ENCODE results near the gene EML4.

EML4 gene

GRCh38 chr2:42191285-42192009, 22.3 kb downstream of the EML4 start:
- Histone ChIP-seq H3K4me3 (ENCODE audit: control insufficient read depth in 1 of 7, extremely low read depth in 1 of 7, insufficient read depth in 4 of 7, low read depth in 2 of 7, low read length in 6 of 7) (no peak overlapping the region), H3K36me3 (ENCODE audit: control insufficient read depth in 4 of 4, insufficient read depth in 4 of 4, low read length in 3 of 4) (no peaks in the 10 kb centered on the region), H3K27me3 (replicated peaks in 2 of 5; ENCODE audit: control insufficient read depth in 4 of 5, insufficient read depth in 5 of 5, low read length in 4 of 5) (no peaks in the 10 kb centered on the region), H3K9me3 (ENCODE audit: control extremely low read depth in 1 of 5, control insufficient read depth in 4 of 5, insufficient read depth in 2 of 5, low read depth in 1 of 5, low read length in 4 of 5) (no peaks in the 10 kb centered on the region), H3K4me1 (ENCODE audit: control extremely low read depth in 1 of 4, control insufficient read depth in 4 of 4, insufficient read depth in 4 of 4, low read length in 3 of 4) (peaks cover 0 to 5% (median 3%) of the 10 kb centered on the region in 4 experiments), H3K27ac (ENCODE audit: insufficient read depth in 1 of 2, low read depth in 1 of 2, low read length in 2 of 2, poor library complexity in 1 of 2, severe bottlenecking in 2 of 2) (no peak overlapping the region)
- no peak for DNase-seq
- ChIA-PET POLR2A (interaction anchor here (0.6 kb wide), 1 partner anchor 130 kb away, joined by 4 read pairs; no protein-coding TSS in a partner anchor), CTCF (interaction anchor here (0.9 kb wide), 1 partner anchor 75 kb away, joined by 4 read pairs; no protein-coding TSS in a partner anchor)
- 93% methylated on average over 5 of the region's 10 CpGs for WGBS (ENCODE audit: insufficient coverage)

GRCh38 chr2:42192010-42192373, 22.8 kb downstream of the EML4 start:
- 100% methylated on average over 3 of the region's 5 CpGs for WGBS (ENCODE audit: insufficient coverage)
- no peaks in the 10 kb centered on the region for H3K9me3 ChIP-seq (ENCODE audit: control extremely low read depth in 1 of 5, control insufficient read depth in 4 of 5, insufficient read depth in 2 of 5, low read depth in 1 of 5, low read length in 4 of 5)
- CTCF ChIA-PET = no interaction called here
- no peak for DNase-seq
- H3K36me3 ChIP-seq (ENCODE audit: control insufficient read depth in 4 of 4, insufficient read depth in 4 of 4, low read length in 3 of 4) = no peaks in the 10 kb centered on the region
- H3K27ac ChIP-seq (ENCODE audit: insufficient read depth in 1 of 2, low read depth in 1 of 2, low read length in 2 of 2, poor library complexity in 1 of 2, severe bottlenecking in 2 of 2) = no peak overlapping the region
- no peaks in the 10 kb centered on the region for H3K27me3 ChIP-seq (replicated peaks in 2 of 5; ENCODE audit: control insufficient read depth in 4 of 5, insufficient read depth in 5 of 5, low read length in 4 of 5)
- POLR2A ChIA-PET = no interaction called here
- H3K4me3 ChIP-seq (ENCODE audit: control insufficient read depth in 1 of 7, extremely low read depth in 1 of 7, insufficient read depth in 4 of 7, low read depth in 2 of 7, low read length in 6 of 7) = no peak overlapping the region
- peaks cover 0 to 9% (median 5%) of the 10 kb centered on the region in 4 experiments for H3K4me1 ChIP-seq (ENCODE audit: control extremely low read depth in 1 of 4, control insufficient read depth in 4 of 4, insufficient read depth in 4 of 4, low read length in 3 of 4)

- H3K27me3 ChIP-seq (replicated peaks in 2 of 5; ENCODE audit: control insufficient read depth in 4 of 5, insufficient read depth in 5 of 5, low read length in 4 of 5) = no peaks in the 10 kb centered on the region
- 93% methylated on average over 3 of the region's 3 CpGs for WGBS (ENCODE audit: insufficient coverage)
- POLR2A ChIA-PET = no interaction called here
- DNase-seq = no peak
- no peaks in the 10 kb centered on the region for H3K9me3 ChIP-seq (ENCODE audit: control extremely low read depth in 1 of 5, control insufficient read depth in 4 of 5, insufficient read depth in 2 of 5, low read depth in 1 of 5, low read length in 4 of 5)
- H3K27ac ChIP-seq (ENCODE audit: insufficient read depth in 1 of 2, low read depth in 1 of 2, low read length in 2 of 2, poor library complexity in 1 of 2, severe bottlenecking in 2 of 2) = no peak overlapping the region
- no peak overlapping the region for H3K4me3 ChIP-seq (ENCODE audit: control insufficient read depth in 1 of 7, extremely low read depth in 1 of 7, insufficient read depth in 4 of 7, low read depth in 2 of 7, low read length in 6 of 7)
- H3K4me1 ChIP-seq (ENCODE audit: control extremely low read depth in 1 of 4, control insufficient read depth in 4 of 4, insufficient read depth in 4 of 4, low read length in 3 of 4) = peaks cover 0 to 11% (median 6%) of the 10 kb centered on the region in 4 experiments
- H3K36me3 ChIP-seq (ENCODE audit: control insufficient read depth in 4 of 4, insufficient read depth in 4 of 4, low read length in 3 of 4) = no peaks in the 10 kb centered on the region
- CTCF ChIA-PET = interaction anchor here (0.6 to 1.1 kb wide), 2 partner anchors 97 to 111 kb away, joined by 3 read pairs; no protein-coding TSS in a partner anchor
Measured at GRCh38 chr2:42192652-42193566, 23.8 kb downstream of the EML4 start.

GRCh38 chr2:42193722-42194187, 24.6 kb downstream of the EML4 start:
- Histone ChIP-seq H3K4me3 (ENCODE audit: control insufficient read depth in 1 of 7, extremely low read depth in 1 of 7, insufficient read depth in 4 of 7, low read depth in 2 of 7, low read length in 6 of 7) (no peak overlapping the region), H3K36me3 (ENCODE audit: control insufficient read depth in 4 of 4, insufficient read depth in 4 of 4, low read length in 3 of 4) (no peaks in the 10 kb centered on the region), H3K27me3 (replicated peaks in 2 of 5; ENCODE audit: control insufficient read depth in 4 of 5, insufficient read depth in 5 of 5, low read length in 4 of 5) (no peaks in the 10 kb centered on the region), H3K4me1 (ENCODE audit: control extremely low read depth in 1 of 4, control insufficient read depth in 4 of 4, insufficient read depth in 4 of 4, low read length in 3 of 4) (peaks cover 0 to 11% (median 7%) of the 10 kb centered on the region in 4 experiments), H3K27ac (ENCODE audit: insufficient read depth in 1 of 2, low read depth in 1 of 2, low read length in 2 of 2, poor library complexity in 1 of 2, severe bottlenecking in 2 of 2) (no peak overlapping the region), H3K9me3 (ENCODE audit: control extremely low read depth in 1 of 5, control insufficient read depth in 4 of 5, insufficient read depth in 2 of 5, low read depth in 1 of 5, low read length in 4 of 5) (no peaks in the 10 kb centered on the region)
- no peak for DNase-seq
- ChIA-PET POLR2A (no interaction called here), CTCF (interaction anchor here (1.1 to 3.1 kb wide), 3 partner anchors 11 to 98 kb away, joined by 3 to 26 read pairs (median 9); no protein-coding TSS in a partner anchor)

- POLR2A ChIA-PET = interaction anchor here (0.6 kb wide), 1 partner anchor 9 kb away, joined by 3 read pairs; no protein-coding TSS in a partner anchor
Measured at GRCh38 chr2:42194428-42194827, 25.3 kb downstream of the EML4 start.

GRCh38 chr2:42195559-42195958, 26.4 kb downstream of the EML4 start:
- H3K27ac ChIP-seq (ENCODE audit: insufficient read depth in 1 of 2, low read depth in 1 of 2, low read length in 2 of 2, poor library complexity in 1 of 2, severe bottlenecking in 2 of 2) = no peak overlapping the region
- peaks cover 0 to 11% (median 8%) of the 10 kb centered on the region in 4 experiments for H3K4me1 ChIP-seq (ENCODE audit: control extremely low read depth in 1 of 4, control insufficient read depth in 4 of 4, insufficient read depth in 4 of 4, low read length in 3 of 4)
- ChIA-PET CTCF (interaction anchor here (0.8 to 3.1 kb wide), 13 partner anchors 13 to 108 kb away, joined by 3 to 26 read pairs (median 7); no protein-coding TSS in a partner anchor), POLR2A (no interaction called here)
- DNase-seq = peak in 1 of 3 donors; percentile 5
- no peaks in the 10 kb centered on the region for H3K9me3 ChIP-seq (ENCODE audit: control extremely low read depth in 1 of 5, control insufficient read depth in 4 of 5, insufficient read depth in 2 of 5, low read depth in 1 of 5, low read length in 4 of 5)
- no peaks in the 10 kb centered on the region for H3K36me3 ChIP-seq (ENCODE audit: control insufficient read depth in 4 of 4, insufficient read depth in 4 of 4, low read length in 3 of 4)
- H3K27me3 ChIP-seq (replicated peaks in 2 of 5; ENCODE audit: control insufficient read depth in 4 of 5, insufficient read depth in 5 of 5, low read length in 4 of 5) = no peaks in the 10 kb centered on the region
- no peak overlapping the region for H3K4me3 ChIP-seq (ENCODE audit: control insufficient read depth in 1 of 7, extremely low read depth in 1 of 7, insufficient read depth in 4 of 7, low read depth in 2 of 7, low read length in 6 of 7)

More at GRCh38 chr2:42194428-42194827, 25.3 kb downstream of the EML4 start:
- no peak overlapping the region for H3K27ac ChIP-seq (ENCODE audit: insufficient read depth in 1 of 2, low read depth in 1 of 2, low read length in 2 of 2, poor library complexity in 1 of 2, severe bottlenecking in 2 of 2)
- H3K36me3 ChIP-seq (ENCODE audit: control insufficient read depth in 4 of 4, insufficient read depth in 4 of 4, low read length in 3 of 4) = no peaks in the 10 kb centered on the region
- H3K4me3 ChIP-seq (ENCODE audit: control insufficient read depth in 1 of 7, extremely low read depth in 1 of 7, insufficient read depth in 4 of 7, low read depth in 2 of 7, low read length in 6 of 7) = no peak overlapping the region
- H3K4me1 ChIP-seq (ENCODE audit: control extremely low read depth in 1 of 4, control insufficient read depth in 4 of 4, insufficient read depth in 4 of 4, low read length in 3 of 4) = peaks cover 0 to 11% (median 8%) of the 10 kb centered on the region in 4 experiments
- no peaks in the 10 kb centered on the region for H3K27me3 ChIP-seq (replicated peaks in 2 of 5; ENCODE audit: control insufficient read depth in 4 of 5, insufficient read depth in 5 of 5, low read length in 4 of 5)
- H3K9me3 ChIP-seq (ENCODE audit: control extremely low read depth in 1 of 5, control insufficient read depth in 4 of 5, insufficient read depth in 2 of 5, low read depth in 1 of 5, low read length in 4 of 5) = no peaks in the 10 kb centered on the region
- 98% methylated on average over 4 of the region's 4 CpGs for WGBS (ENCODE audit: insufficient coverage)
- CTCF ChIA-PET = interaction anchor here (0.6 to 3.1 kb wide), 5 partner anchors 12 to 107 kb away, joined by 3 to 26 read pairs (median 9); no protein-coding TSS in a partner anchor
- DNase-seq = no peak
